ENCODE results near the gene SEZ6L. TPM values are rescaled to one million over a fixed set of nuclear protein-coding genes. Genes with fewer than 3 reads are reported as not detected.

Gene SEZ6L
- total and polyA plus RNA-seq, 8 donors, result 0.08 to 0.82 (median 0.58) TPM

GRCh38 chr22:26416256-26416655 is 247.0 kb downstream of the SEZ6L start:
- intact Hi-C loops (cut with DNase I), result no loop called here
- no peak for ATAC-seq
- H3K27me3 ChIP-seq, result peaks cover 0 to 47% of the 10 kb centered on the region in 2 donors
- no peaks in the 10 kb centered on the region for H3K36me3 ChIP-seq
- no peaks in the 10 kb centered on the region for H3K4me1 ChIP-seq
- TF ChIP-seq, protein P1, sequence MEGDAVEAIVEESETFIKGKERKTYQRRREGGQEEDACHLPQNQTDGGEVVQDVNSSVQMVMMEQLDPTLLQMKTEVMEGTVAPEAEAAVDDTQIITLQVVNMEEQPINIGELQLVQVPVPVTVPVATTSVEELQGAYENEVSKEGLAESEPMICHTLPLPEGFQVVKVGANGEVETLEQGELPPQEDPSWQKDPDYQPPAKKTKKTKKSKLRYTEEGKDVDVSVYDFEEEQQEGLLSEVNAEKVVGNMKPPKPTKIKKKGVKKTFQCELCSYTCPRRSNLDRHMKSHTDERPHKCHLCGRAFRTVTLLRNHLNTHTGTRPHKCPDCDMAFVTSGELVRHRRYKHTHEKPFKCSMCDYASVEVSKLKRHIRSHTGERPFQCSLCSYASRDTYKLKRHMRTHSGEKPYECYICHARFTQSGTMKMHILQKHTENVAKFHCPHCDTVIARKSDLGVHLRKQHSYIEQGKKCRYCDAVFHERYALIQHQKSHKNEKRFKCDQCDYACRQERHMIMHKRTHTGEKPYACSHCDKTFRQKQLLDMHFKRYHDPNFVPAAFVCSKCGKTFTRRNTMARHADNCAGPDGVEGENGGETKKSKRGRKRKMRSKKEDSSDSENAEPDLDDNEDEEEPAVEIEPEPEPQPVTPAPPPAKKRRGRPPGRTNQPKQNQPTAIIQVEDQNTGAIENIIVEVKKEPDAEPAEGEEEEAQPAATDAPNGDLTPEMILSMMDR (IDR thresholded peaks at IDR 0.05), result no peak
- no peak overlapping the region for H3K27ac ChIP-seq
- no peak for DNase-seq
- no peak overlapping the region for H3K4me3 ChIP-seq
- H3K9me3 ChIP-seq, result no peaks in the 10 kb centered on the region

GRCh38 chr22:26416670-26417276 is 247.5 kb downstream of the SEZ6L start:
- Histone ChIP-seq H3K27me3 (peaks cover 0 to 42% of the 10 kb centered on the region in 2 donors), H3K27ac (no peak overlapping the region), H3K9me3 (no peaks in the 10 kb centered on the region), H3K36me3 (no peaks in the 10 kb centered on the region), H3K4me1 (no peaks in the 10 kb centered on the region), H3K4me3 (no peak overlapping the region)
- DNase-seq (no peak), ATAC-seq (peak; percentile 29)
- TF ChIP-seq, protein P1 (IDR thresholded peaks at IDR 0.05), result no peak
- intact Hi-C loops (cut with DNase I), result no loop called here

DNA sequence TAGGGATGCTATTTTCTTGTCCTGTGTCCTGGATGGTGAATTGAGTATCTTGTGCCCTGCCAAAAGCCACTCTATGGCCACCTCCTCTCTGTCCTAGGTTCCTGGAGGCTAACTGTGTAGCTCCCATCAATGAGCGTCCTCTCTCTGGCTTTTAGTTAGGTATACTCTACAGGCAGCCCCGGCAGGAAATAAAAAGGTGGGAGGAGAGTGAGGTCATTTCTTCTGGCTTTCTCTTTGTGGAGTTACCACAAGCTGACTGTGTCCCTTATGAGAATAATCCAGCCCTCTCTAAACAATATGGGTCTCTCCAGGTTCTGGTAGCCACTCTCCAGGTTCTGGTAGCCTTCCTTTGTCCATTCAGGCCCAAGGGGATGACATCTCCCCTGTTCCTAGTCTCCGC is 248.1 kb downstream of the SEZ6L start:
- no peak for DNase-seq
- no peaks in the 10 kb centered on the region for H3K36me3 ChIP-seq
- TF ChIP-seq, protein P1 (IDR thresholded peaks at IDR 0.05), result no peak
- peaks cover 0 to 36% of the 10 kb centered on the region in 2 donors for H3K27me3 ChIP-seq
- no peak overlapping the region for H3K4me3 ChIP-seq
- ATAC-seq, result no peak
- H3K4me1 ChIP-seq, result no peaks in the 10 kb centered on the region
- no peaks in the 10 kb centered on the region for H3K9me3 ChIP-seq
- intact Hi-C loops (cut with DNase I), result no loop called here
- H3K27ac ChIP-seq, result no peak overlapping the region

- Histone ChIP-seq H3K36me3 (no peaks in the 10 kb centered on the region), H3K4me1 (no peaks in the 10 kb centered on the region), H3K27ac (no peak overlapping the region), H3K4me3 (no peak overlapping the region), H3K27me3 (peaks cover 0 to 36% of the 10 kb centered on the region in 2 donors), H3K9me3 (peaks cover 0 to 11% of the 10 kb centered on the region in 2 donors)
- ATAC-seq, result no peak
- intact Hi-C loops (cut with DNase I), result no loop called here
- DNase-seq, result no peak
- TF ChIP-seq, protein P1 (IDR thresholded peaks at IDR 0.05), result no peak
Observed at GRCh38 chr22:26418620-26419019, 249.4 kb downstream of the SEZ6L start.

GRCh38 chr22:26426924-26427323 is 257.7 kb downstream of the SEZ6L start:
- no peak for DNase-seq
- H3K9me3 ChIP-seq, result peaks cover 0 to 15% of the 10 kb centered on the region in 2 donors

More at GRCh38 chr22:26426924-26427323, 257.7 kb downstream of the SEZ6L start:
- no peak overlapping the region for H3K4me3 ChIP-seq
- H3K27ac ChIP-seq, result no peak overlapping the region
- peaks cover 0 to 24% of the 10 kb centered on the region in 2 donors for H3K4me1 ChIP-seq
- no peak for ATAC-seq
- no peaks in the 10 kb centered on the region for H3K36me3 ChIP-seq
- TF ChIP-seq, protein P1 (IDR thresholded peaks at IDR 0.05), result no peak
- H3K27me3 ChIP-seq, result no peaks in the 10 kb centered on the region
- intact Hi-C loops (cut with DNase I), result no loop called here
